Heart right ventricle (tissue), 16 donors: Measurements from ENCODE around the gene WFDC9. TPM values are rescaled to one million over a fixed set of nuclear protein-coding genes. Genes with fewer than 3 reads are reported as not detected.
"Not testable (repeated sequence)": the region's sequence is repeated elsewhere in the genome, so short reads cannot be mapped to it uniquely, and the experiment has no call there.

Experiments used
- ATAC-seq, 8 donors: fragments of 200-7000 bp; cut with Tn5 transposase; one replicate each; pipeline ENCODE4 v1.9.1; 2020; ENCODE audit warnings: mild to moderate bottlenecking in 8 of 8, moderate library complexity in 8 of 8, moderate number of reproducible peaks in 1 of 8
- DNase-seq, 2 donors: peaks; one replicate each; pipeline ENCODE4 v3.0.0-alpha.2; 2020
- H3K27ac ChIP-seq, 10 donors: fragments of 200-600 bp; sonication (generic) in 2 of 10; one replicate each; pipeline versions ENCODE4 v1.5.0 to v1.8.0; 2020 to 2022; ENCODE audit warnings: mild to moderate bottlenecking in 3 of 10
- H3K27me3 ChIP-seq, 7 donors: fragments of 200-600 bp; one replicate each; pipeline ENCODE4 v1.8.0; 2021 to 2022; ENCODE audit warnings: mild to moderate bottlenecking in 2 of 7
- H3K36me3 ChIP-seq, 9 donors: fragments of 200-600 bp; sonication (generic) in 1 of 9; one replicate each; pipeline versions ENCODE4 v1.5.0 to v1.8.0; 2020 to 2022; ENCODE audit warnings: mild to moderate bottlenecking in 2 of 9
- H3K4me1 ChIP-seq, 9 donors: fragments of 200-600 bp; sonication (generic) in 1 of 9; one replicate each; pipeline versions ENCODE4 v1.5.0 to v1.8.0; 2020 to 2022; ENCODE audit warnings: mild to moderate bottlenecking in 4 of 9
- H3K4me3 ChIP-seq, 10 donors: fragments of 200-600 bp; sonication (generic) in 2 of 10; one replicate each; pipeline versions ENCODE4 v1.5.0 to v1.8.0; 2020 to 2022; ENCODE audit warnings: mild to moderate bottlenecking in 7 of 10, moderate library complexity in 2 of 10
- H3K9me3 ChIP-seq, 11 donors: fragments of 200-600 bp in 10 of 11; sonication (generic) in 2 of 11; one replicate each; pipeline versions ENCODE4 v1.5.0 to v1.8.0; 2013 to 2022; ENCODE audit warnings: mild to moderate bottlenecking in 2 of 11, control low read depth in 1 of 11, moderate library complexity in 1 of 11
- WGBS, 2 donors: extraction: QIAGEN DNeasy Blood & Tissue Kit; methylation state at CpG; one replicate each; pipeline ENCODE4 v1.1.7; 2013; ENCODE audit warnings: inconsistent platforms in 1 of 2; 5-methylcytosine and 5-hydroxymethylcytosine counted together
- intact Hi-C, 10 donors: fragments of 100-400 bp; cut with DNase I; formaldehyde crosslinking; loops; one replicate each; pipeline versions ENCODE4 v1.11.1 to v1.14.2; 2022
- polyA plus RNA-seq, 2 donors: library from polyadenylated mRNA; stranded (reverse); fragments of 200-250 nt; gene quantifications; one replicate each; pipeline ENCODE4 v1.2.3, GENCODE V29; 2013
- total RNA-seq, 10 donors: library from RNA; stranded (reverse); fragmentation: NEBNext Ultra II Directional in 3 of 10; extraction: Animal tissue kit (Norgen Biotek cat#: 25700) in 3 of 10; gene quantifications; one replicate each; pipeline versions ENCODE4 v1.2.1 to v1.2.4, GENCODE V29; 2021 to 2023
- TF ChIP-seq, protein P1 (sequence below), 9 donors: fragments of 200-600 bp; sonication (generic) in 2 of 9; IDR thresholded peaks; one replicate each; pipeline versions ENCODE4 v1.5.0 to v1.8.0; 2021 to 2022; ENCODE audit warnings: antibody characterized with exemption in 9 of 9, mild to moderate bottlenecking in 5 of 9, moderate library complexity in 1 of 9
- donor health status: Arrhythmogenic right ventricular cardiomyopathy.
- donor health status: ischemic (EF 13 %, LVEDD 7.1; RV severe dilation, severe dysfunction).
- donor health status: healthy with polysubstance abuse.
- donor health status: DM: no; HTN: yes; CAD: no.
- donor health status: DM: no; HTN: no; CAD: no.
- donor health status: ischemic (EF 25% LVEDD 6.9; RV normal size, moderate dysfunction).
- donor health status: ischemic (EF 25% LVEDD 5.7; RV mildly dilated, moderate dysfunction).
- donor health status: healthy.
- donor health status: DM: yes; HTN: yes; CAD: no.
- donor health status: Ischemic cardiomyopathy.
- donor health status: ischemic (EF 35%, LVEDD 5.7; RV mildly dilated, moderate dysfunction).
- donor health status: nonischemic (EF 11% LVEDD 7.7; RV severe dilation, severe dysfunction).
- donor health status: DM: yes; HTN: yes; CAD: no.
- donor health status: PGD.
- donor health status: ischemic (EF 29% LVEDD 5.4; RV normal size, mild dysfunction).
- donor health status: nonischemic (EF 23%, LVEDD 6.1; RV moderate dilation, normal function).

The WFDC9 gene
- total and polyA plus RNA-seq, 12 donors, result not detected

GRCh38 chr20:45649312-45649863, 18.3 kb upstream of the WFDC9 start:
- Histone ChIP-seq H3K36me3 (no peaks in the 10 kb centered on the region), H3K27me3 (peaks cover 0 to 8% (median 5%) of the 10 kb centered on the region in 7 donors), H3K9me3 (no peaks in the 10 kb centered on the region), H3K4me3 (no peak overlapping the region), H3K4me1 (no peaks in the 10 kb centered on the region), H3K27ac (no peak overlapping the region)
- WGBS, 2 donors, result 73 to 75% methylated on average over 6 of the region's 6 CpGs
- intact Hi-C loops, result no loop called here
- no peak for DNase-seq
- TF ChIP-seq, protein P1, sequence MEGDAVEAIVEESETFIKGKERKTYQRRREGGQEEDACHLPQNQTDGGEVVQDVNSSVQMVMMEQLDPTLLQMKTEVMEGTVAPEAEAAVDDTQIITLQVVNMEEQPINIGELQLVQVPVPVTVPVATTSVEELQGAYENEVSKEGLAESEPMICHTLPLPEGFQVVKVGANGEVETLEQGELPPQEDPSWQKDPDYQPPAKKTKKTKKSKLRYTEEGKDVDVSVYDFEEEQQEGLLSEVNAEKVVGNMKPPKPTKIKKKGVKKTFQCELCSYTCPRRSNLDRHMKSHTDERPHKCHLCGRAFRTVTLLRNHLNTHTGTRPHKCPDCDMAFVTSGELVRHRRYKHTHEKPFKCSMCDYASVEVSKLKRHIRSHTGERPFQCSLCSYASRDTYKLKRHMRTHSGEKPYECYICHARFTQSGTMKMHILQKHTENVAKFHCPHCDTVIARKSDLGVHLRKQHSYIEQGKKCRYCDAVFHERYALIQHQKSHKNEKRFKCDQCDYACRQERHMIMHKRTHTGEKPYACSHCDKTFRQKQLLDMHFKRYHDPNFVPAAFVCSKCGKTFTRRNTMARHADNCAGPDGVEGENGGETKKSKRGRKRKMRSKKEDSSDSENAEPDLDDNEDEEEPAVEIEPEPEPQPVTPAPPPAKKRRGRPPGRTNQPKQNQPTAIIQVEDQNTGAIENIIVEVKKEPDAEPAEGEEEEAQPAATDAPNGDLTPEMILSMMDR (IDR thresholded peaks at IDR 0.05), result no peak
- ATAC-seq, result no peak

DNA sequence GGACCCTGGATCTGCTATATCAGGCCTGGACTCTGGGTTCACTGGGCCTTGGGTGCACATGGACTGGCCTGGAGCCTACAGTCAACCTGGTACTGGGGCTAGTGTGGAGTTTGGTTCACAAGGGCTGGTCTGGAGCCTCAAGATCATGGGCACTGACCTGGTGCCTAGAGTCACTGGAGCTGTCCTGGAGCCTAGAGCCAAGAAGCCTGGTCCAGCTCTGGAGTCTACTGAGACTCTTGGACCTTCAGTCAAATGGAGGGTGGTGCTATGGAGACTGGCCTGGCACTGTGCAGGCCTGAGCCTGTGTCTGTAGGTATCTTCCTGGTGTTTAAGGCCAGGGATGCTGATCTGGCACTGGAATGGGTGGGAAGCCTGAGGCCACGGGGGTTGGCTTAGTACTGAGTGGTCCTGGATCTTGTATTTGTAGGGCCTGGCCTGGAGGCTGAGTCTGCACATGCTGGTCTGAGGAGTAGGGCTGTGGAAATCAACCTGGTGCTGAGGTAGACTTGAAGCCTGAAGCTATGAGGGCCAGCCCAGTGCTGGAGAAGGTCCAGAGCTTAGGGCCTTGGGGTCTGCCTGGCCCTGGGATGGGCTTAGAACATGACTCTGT, 16.5 kb upstream of the WFDC9 start:
- H3K27ac ChIP-seq, result no peak overlapping the region
- H3K4me1 ChIP-seq, result no peaks in the 10 kb centered on the region
- 50 to 70% methylated on average over 1 of the region's 1 CpG for WGBS, 2 donors
- no peaks in the 10 kb centered on the region for H3K9me3 ChIP-seq
- no peak for DNase-seq
- intact Hi-C loops, result no loop called here
- no peak for ATAC-seq
- H3K36me3 ChIP-seq, result no peaks in the 10 kb centered on the region
- TF ChIP-seq, protein P1 (IDR thresholded peaks at IDR 0.05), result no peak
- peaks cover 0 to 8% (median 5%) of the 10 kb centered on the region in 7 donors for H3K27me3 ChIP-seq
- no peak overlapping the region for H3K4me3 ChIP-seq

DNA sequence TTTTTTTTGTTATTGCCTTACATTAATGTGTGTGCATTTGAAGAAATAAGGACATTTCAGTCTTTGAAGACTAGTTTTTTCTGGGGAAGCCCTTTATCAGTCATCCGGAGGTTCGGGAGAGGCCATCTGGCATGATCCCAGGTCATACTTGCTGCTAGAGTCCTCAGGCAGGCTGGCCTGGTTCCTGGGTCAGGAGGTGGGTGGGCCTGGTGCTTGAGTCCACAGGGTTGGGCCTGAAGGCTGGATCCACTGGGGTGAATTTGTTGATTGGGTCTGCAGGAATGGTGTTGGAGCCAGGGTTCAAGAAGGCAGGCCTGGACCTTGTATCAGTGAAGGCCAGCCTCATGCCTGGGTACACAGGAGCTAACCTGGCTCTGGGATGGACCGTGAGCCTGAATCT, 15.8 kb upstream of the WFDC9 start:
- 82 to 94% methylated on average over 3 of the region's 3 CpGs for WGBS, 2 donors
- no peaks in the 10 kb centered on the region for H3K36me3 ChIP-seq
- H3K4me3 ChIP-seq, result no peak overlapping the region
- no peaks in the 10 kb centered on the region for H3K9me3 ChIP-seq
- no peak for ATAC-seq
- DNase-seq, result no peak
- TF ChIP-seq, protein P1 (IDR thresholded peaks at IDR 0.05), result no peak
- no peak overlapping the region for H3K27ac ChIP-seq
- peaks cover 0 to 7% (median 3%) of the 10 kb centered on the region in 7 donors for H3K27me3 ChIP-seq
- no peaks in the 10 kb centered on the region for H3K4me1 ChIP-seq
- intact Hi-C loops, result no loop called here

DNA sequence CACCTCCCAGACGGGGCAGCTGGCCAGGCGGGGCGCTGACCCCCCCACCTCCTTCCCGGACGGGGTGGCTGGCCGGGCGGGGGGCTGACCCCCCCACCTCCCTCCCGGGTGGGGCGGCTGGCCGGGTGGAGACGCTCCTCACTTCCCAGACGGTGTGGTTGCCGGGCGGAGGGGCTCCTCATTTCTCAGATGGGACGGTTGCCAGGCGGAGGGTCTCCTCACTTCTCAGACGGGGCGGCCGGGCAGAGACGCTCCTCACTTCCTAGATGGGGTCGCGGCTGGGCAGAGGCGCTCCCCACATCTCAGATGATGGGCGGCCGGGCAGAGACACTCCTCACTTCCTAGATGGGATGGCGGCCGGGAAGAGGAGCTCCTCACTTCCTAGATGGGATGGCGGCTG, 14.8 kb upstream of the WFDC9 start:
- intact Hi-C loops, H3K9me3 ChIP-seq, DNase-seq, H3K27ac ChIP-seq, H3K4me1 ChIP-seq, ATAC-seq, H3K27me3 ChIP-seq, H3K36me3 ChIP-seq, H3K4me3 ChIP-seq: not testable (repeated sequence)
- 92% methylated on average over 24 to 28 of the region's 28 CpGs for WGBS, 2 donors

- intact Hi-C loops, ATAC-seq, DNase-seq: not testable (repeated sequence)
These were observed 10.0 kb upstream of the WFDC9 start for GRCh38 chr20:45641076-45641475.

More at GRCh38 chr20:45641076-45641475, 10.0 kb upstream of the WFDC9 start:
- not testable (repeated sequence) for H3K27ac ChIP-seq, H3K36me3 ChIP-seq, H3K27me3 ChIP-seq, H3K9me3 ChIP-seq, H3K4me3 ChIP-seq, H3K4me1 ChIP-seq
- 95% methylated on average over 20 to 24 of the region's 24 CpGs for WGBS, 2 donors
